ENCODE results near the gene ANKH. TPM values are rescaled to one million over a fixed set of nuclear protein-coding genes. Genes with fewer than 3 reads are reported as not detected.
A peak's percentile ranks its signal among the peaks of the same experiment; 100 is the strongest.
"Not testable (repeated sequence)": the region's sequence is repeated elsewhere in the genome, so short reads cannot be mapped to it uniquely, and the experiment has no call there.

ANKH gene
- polyA plus RNA-seq, 12 donors: 11.4 to 23.3 (median 14.1) TPM; not detected in 1

GRCh38 chr5:14830210-14831005 is 41.2 kb downstream of the ANKH start:
- no peak for DNase-seq

DNA sequence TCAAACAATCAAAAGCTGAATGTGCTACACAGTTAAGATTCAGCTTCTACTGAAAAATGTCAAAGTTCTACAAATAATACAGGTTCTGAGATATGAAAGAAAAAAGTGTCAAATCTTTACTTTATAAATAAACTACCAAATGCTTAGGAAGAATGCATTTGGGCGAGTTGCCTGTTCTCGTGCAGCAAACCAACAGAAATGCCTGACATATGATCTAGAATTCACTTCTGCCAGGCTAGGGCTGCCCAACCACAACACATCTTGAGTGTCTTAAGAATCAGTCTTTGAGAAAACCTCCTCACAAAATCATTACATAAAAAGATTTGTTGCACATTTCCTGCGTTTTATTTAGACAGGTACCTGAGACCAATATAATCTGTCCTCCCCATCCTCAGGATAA is 42.2 kb downstream of the ANKH start:
- no peak for DNase-seq

DNA sequence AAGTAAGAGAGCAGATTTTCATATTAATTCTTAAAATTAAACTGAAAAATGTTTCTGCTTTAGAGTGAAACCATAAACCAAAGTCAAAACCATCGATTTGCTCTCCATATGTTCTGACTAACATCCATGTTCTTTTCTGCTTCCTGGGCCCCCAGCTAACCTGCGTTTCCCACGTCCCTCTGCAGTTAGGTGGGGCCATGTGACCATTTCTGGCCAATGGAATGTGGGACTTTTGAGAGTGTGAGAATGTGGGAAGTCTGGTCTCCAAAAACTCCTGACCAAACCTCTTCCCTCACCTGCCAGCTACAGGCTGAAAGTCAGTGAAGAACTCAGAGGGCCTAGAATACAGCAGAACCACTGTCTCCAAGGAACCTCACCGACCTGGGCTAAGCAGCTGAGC is 44.9 kb downstream of the ANKH start:
- DNase-seq: no peak

GRCh38 chr5:14825977-14826376 is 45.6 kb downstream of the ANKH start:
- no peak for DNase-seq

GRCh38 chr5:14824499-14824898 is 47.1 kb downstream of the ANKH start:
- DNase-seq: no peak

- no peak for DNase-seq
Observed at GRCh38 chr5:14821100-14821845, 50.3 kb downstream of the ANKH start.

DNA sequence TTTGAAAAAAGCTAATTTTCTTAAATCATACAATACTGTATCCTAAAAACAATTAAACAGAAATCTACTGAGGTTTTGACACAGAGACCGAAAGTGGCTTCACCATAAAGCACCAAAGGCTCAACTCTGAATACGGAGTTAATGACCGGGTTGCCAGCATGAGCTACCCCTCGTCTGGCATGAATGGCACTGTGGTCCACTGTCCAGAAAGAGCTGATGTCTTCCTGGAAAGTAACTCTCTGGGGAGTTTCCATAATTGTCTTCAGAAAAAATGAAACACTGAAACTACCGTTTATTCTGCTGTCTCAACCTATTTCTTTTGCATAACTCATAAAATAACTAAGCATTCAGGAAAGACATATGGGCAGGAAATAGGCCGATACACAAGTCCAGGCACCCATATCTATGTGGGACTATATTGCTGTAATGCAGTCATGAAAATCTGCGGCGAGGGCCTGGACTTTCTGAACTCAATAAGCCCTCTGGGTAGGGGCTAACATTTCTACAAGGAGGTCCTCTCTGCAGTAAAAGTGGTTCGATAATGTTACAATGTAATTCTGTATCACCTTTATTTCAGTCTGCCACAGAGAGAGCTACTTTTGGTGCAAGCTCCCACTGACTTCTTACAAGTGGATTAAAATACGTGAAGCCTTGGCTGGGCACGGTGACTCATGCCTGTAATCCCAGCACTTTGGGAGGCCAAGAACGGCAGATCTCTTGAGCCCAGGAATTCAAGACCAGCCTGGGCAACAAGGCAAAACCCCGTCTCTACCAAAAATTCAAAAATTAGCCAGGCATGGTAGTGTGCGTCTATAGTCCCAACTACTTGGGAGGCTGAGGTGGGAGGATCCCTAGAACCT is 52.4 kb downstream of the ANKH start:
- no peak for DNase-seq

DNA sequence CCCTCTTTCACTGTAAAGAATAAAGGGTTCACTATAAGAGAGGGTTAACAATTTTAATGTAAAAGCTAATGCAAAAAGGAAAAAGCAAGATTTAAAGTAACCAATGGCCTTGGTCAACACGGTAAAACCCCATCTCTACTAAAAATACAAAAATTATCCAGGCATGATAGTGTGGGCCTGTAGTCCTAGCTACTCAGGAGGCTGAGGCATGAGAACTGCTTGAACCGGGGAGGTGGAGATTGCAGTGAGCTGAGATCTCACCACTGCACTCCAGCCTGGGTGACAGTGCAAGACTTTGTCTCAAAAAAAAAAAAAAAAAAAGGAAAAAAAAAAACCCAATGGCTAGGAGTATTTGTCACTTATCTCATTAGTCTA is 53.8 kb downstream of the ANKH start:
- not testable (repeated sequence) for DNase-seq

DNA sequence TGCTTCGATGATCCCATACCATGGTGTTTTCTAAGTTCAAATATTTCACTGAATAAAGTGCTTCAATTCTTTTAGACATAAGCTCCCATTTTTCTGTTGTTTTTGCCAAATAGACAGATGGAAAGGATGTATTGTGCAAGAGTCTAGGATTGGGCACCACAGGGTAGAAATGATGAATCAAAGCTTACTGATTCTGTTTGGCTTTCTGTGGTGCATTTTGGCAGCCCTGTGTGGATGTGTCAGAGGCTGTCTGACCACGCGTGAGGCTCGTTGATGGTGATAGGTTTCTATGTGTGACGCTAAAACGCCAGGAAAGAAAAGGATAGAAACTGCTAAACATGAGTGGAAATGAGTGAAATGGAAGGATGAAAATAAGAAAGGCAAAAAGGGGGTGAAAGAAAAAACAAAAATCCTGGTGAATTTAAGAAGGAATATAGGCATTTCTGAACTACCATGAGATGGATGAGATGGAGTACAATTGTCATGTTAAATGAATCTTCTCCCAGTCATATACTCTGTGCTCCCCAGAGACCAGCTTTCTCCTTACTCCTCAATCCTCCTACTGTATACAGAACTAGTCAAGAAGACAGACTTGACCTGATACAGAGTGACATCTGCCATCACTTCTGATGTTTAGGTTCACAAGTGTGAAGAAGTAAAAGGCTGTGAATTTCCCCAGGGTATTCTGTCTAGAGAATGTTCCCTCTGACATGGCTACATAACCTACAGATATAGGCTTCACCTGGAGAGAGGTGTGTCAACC is 54.4 kb downstream of the ANKH start:
- no peak for DNase-seq

DNA sequence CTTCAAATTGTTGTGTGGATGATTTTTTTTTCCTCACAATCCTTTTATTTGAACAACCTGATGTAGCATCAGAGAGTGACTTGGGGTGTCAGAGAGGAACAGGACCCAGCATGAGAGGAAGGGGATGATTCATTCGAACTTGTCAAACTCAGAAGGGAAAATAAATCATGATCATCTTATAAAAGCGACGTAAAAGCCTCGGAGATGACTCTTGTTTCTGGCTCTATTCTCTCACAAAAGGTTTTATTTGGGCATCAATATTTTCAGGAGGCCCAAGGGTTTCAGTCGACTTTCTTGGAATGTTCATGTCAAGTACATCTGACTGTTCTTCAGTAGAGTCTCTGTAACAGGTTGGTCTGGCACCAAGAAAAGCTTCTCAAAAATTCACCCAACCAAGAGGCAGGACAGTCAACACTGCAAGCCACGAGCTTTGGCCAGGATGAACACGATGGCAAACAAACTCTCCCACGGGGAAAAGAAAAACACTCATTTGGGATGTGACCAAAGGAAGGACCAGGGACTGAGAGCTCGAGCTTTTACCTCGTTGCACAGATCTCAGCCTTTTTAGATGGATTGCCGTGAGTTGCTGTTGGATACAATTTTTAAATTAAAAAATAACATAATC is 55.1 kb downstream of the ANKH start:
- no peak for DNase-seq

GRCh38 chr5:14813747-14814146 is 57.8 kb downstream of the ANKH start:
- DNase-seq: no peak

DNA sequence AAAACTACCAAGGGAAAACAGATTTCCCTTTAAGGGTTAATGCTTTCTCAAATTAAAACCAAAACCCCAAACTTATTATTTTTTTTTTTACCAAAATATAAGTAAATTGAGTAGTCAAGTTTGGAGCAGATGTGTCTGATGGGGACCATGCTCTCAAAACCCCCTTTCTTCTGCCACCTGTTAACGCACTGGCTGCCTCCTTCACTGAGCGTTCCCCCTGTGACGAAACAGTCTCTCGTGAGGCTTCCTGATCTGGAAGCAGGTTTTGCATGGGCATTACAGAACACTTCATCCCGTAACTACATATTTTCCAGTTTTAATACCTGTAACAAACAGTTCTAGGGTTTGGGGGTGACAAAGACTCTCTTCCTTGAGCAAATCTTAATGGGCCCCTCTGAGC is 59.4 kb downstream of the ANKH start:
- DNase-seq: no peak

DNA sequence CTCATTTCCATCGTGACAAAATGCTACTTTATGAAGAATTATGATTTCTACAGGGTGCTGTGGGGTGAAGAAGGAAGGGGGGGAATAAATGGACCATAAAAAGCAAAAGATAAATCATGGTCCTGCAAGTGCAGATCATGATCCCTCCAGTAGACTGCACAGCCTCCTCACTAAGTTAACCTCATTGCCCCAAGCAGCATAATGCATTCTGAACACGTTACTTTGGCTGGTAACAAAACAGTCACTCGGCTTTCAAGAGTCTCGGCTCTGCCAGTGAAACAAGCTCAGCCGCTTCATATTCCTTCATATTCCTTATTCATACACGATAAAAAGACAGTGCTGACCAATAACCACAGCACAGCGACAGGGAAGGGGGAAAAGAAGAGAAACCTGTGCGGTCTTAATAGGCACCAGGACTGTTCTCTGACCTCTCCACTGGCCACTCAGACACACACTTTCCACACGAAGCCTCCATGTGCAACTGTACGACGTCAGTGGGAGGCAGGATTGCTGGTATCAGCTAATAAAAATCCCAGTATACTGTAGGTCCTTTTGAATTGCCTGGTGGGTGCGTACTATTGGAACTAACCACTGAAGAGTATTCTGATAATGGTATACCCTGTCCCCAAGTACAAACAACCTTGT is 60.5 kb downstream of the ANKH start:
- DNase-seq: no peak

DNA sequence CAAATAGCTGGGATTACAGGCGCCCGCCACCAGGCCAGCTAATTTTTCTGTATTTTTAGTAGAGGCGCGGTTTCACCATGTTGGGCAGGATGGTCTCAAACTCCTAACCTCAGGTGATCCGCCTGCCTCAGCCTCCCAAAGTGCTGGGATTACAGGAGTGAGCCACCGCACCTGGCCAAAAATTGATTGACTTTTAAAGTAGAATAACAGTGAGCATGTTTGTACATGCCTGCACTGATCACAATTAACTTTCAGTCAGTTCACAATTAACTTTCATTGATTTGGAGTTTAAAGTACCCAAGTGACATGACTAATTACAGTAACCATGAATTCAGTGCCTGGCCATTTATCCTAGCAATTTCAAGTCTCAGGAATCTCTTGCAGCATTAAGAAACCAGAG is 61.3 kb downstream of the ANKH start:
- no peak for DNase-seq

DNA sequence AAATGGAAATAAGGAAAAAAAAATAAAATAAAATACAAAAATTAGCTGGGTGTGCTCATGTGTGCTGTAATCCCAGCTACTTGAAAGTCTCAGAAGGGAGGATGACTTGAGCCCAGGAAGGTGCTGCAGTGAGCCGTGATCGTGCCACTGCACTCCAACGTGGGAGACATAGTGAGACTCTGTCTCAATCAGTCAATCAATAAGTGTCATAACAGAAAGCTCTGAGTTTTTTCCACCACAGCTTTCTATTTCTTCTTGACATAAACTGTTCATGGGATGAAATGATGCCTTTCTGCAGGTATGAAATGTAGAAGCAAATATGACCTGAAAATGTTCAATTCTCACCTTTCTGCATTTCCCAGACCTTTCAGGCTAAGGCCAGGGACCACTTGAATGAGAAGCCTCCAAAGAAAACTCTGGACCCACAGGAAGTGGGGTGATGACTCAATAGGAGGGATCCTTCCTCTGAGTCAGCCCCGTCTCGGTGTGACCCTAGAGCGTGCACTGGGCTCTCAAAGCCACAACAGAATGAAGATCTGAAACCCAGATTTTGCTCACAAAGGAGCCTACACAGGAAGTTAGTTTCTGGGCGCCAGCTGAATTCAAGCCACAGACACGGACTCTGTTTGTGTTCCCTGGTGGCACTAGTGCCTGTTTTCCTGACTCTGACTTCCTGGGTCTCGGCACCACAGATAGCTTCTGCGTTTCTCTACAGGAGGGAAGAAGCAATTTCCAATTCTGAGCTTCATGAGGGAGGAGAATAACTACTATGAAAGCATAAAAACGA is 62.0 kb downstream of the ANKH start:
- DNase-seq: peak; percentile 21

DNA sequence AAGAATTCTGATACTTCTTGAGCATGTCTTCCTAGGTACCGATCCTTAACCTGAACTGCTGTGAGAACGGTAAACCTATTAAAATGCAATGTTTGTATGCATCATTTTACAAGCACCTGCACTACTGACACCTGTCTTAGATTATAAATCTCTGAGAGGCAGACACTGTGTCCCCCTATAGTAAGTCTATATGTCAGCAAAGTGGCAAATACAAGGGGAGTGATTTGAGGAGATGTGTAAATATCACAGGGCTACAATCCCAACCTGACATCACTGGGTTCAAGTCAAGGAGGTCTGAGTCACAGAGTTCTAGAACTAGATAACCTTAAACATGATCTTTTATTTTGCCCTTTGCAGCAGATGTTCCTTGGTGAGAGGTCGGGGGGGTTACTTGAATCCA is 64.1 kb downstream of the ANKH start:
- DNase-seq: no peak

DNA sequence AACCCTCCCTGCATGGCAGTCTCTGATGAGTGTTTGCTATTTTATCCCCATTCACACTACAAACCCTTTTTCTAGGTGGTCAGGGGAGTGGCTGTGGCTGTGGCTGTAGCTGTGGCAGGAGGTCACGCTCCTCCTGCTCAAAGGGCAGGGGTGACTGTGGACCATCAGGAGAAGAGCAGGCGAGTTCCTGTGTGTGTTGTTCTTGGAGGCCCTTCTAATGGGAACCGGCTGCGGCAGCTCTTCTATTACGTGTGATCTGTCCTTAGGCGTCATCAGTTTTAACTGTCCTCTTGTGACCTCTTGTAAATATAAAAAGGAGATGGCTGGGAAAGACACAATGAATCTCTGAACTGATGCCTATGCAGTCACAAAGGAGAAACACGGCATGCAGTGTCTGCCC is 65.1 kb downstream of the ANKH start:
- peak; percentile 10 for DNase-seq

DNA sequence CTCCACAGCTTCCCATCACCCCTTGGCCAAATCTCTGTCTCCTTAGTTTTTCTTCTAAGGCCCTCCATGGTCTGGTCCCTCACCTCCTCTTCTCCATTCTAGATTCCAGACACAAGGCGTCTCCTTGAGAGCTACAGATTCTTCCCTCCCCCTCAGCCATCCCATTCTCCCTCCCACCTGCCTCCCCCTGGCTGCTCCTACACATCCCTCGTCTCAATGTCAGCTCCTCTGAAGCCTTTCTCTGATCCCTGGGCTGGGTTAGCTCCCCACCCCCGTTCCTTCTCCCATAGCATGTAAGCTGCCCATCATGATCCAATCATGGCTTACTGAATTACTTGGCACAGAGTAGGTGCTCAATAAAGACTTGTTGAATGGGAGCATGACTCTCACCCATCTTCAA is 69.0 kb downstream of the ANKH start:
- DNase-seq: no peak

DNA sequence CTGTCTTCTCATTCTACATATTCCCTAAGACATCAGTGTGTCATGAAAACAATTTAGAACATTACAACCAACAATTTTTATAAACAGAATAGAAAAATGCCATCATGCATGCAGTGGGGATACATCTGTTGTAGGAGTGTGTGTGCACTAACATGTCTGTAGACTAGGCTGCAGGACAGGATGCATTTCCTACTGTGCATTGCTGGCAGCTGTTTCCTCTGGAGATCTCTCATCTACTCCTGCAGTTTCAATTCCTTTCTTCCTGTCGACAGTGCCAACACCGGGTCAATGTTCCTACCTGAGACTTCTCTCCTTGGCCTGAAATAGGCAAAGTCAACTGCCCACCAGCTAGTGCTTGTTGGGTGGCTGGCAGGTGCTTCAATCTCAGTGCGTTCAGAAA is 69.8 kb downstream of the ANKH start:
- DNase-seq: no peak

DNA sequence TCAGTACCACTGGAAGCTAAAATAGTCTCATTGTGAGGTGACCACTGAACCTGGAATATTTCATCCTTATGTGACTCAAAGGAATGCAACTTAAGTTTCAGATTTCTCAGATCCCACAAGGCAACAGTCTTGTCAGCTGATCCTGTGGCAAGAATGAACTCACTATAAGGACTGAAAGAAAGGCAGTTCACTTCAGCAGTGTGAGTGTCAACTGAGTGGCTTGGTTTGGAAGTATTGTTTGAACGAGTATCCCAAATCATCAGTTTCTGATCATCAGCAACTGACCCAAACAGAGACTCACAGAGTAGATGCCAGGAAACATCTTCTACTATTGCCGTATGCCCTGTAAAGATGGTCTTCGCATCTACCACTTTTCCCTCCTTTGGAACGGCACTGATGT is 74.2 kb downstream of the ANKH start:
- DNase-seq: not testable (repeated sequence)
